ENCODE measurements around the gene OR6T1. TPM values are rescaled to one million over a fixed set of nuclear protein-coding genes. Genes with fewer than 3 reads are reported as not detected.

OR6T1 gene
- total RNA-seq, 4 donors from 2014 or later = not detected

- no peaks in the 10 kb centered on the region for H3K4me1 ChIP-seq
- DNase-seq (ENCODE audit: low spot score in 2 of 2) = no peak
- WGBS, 2 donors = 92 to 95% methylated on average over 1 of the region's 1 CpG
- no peaks in the 10 kb centered on the region for H3K36me3 ChIP-seq
- H3K4me3 ChIP-seq = no peak within 1 kb of the TSS
- no peaks in the 10 kb centered on the region for H3K27me3 ChIP-seq
- no peak within 1 kb of the TSS for H3K27ac ChIP-seq
- no peaks in the 10 kb centered on the region for H3K9me3 ChIP-seq
- no peak for TF ChIP-seq EP300 (IDR thresholded peaks at IDR 0.05)
- TF ChIP-seq POLR2A (IDR thresholded peaks at IDR 0.05) = no peak
- TF ChIP-seq, protein P1, sequence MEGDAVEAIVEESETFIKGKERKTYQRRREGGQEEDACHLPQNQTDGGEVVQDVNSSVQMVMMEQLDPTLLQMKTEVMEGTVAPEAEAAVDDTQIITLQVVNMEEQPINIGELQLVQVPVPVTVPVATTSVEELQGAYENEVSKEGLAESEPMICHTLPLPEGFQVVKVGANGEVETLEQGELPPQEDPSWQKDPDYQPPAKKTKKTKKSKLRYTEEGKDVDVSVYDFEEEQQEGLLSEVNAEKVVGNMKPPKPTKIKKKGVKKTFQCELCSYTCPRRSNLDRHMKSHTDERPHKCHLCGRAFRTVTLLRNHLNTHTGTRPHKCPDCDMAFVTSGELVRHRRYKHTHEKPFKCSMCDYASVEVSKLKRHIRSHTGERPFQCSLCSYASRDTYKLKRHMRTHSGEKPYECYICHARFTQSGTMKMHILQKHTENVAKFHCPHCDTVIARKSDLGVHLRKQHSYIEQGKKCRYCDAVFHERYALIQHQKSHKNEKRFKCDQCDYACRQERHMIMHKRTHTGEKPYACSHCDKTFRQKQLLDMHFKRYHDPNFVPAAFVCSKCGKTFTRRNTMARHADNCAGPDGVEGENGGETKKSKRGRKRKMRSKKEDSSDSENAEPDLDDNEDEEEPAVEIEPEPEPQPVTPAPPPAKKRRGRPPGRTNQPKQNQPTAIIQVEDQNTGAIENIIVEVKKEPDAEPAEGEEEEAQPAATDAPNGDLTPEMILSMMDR (IDR thresholded peaks at IDR 0.05) = no peak
These were observed 41.8 kb downstream of the OR6T1 start, which contains the start of gene OR8D4 for GRCh38 chr11:123901867-123902266. OR8D4 (plus strand) TSS chr11:123902167; CDS start chr11:123906432, 4,265 bp downstream.

GRCh38 chr11:123899792-123900191, 43.8 kb downstream of the OR6T1 start:
- no peak for TF ChIP-seq EP300 (IDR thresholded peaks at IDR 0.05)
- WGBS, 2 donors = 69 to 76% methylated on average over 3 of the region's 3 CpGs
- Histone ChIP-seq H3K4me1 (no peaks in the 10 kb centered on the region), H3K4me3 (no peak overlapping the region), H3K36me3 (no peaks in the 10 kb centered on the region), H3K27ac (no peak overlapping the region), H3K27me3 (no peaks in the 10 kb centered on the region), H3K9me3 (no peaks in the 10 kb centered on the region)
- no peak for DNase-seq (ENCODE audit: low spot score in 2 of 2)

Other genes with a start within 250 kb of the OR6T1 start
- gene ZNF202, start 202.2 kb downstream of the OR6T1 start, total RNA-seq = 10 to 100 TPM in 3 of 4 donors, 1 to 10 TPM in 1; 5.9 to 13.2 (median 10.6) TPM
- not detected for gene OR6X1, start 189.3 kb downstream of the OR6T1 start, total RNA-seq
- gene OR6M1, start 137.5 kb downstream of the OR6T1 start, total RNA-seq = not detected
- gene TMEM225, start 58.2 kb downstream of the OR6T1 start, total RNA-seq = not detected
- not detected for gene OR8D4, start 41.7 kb downstream of the OR6T1 start, total RNA-seq
- not detected for gene OR4D5, start 4.2 kb downstream of the OR6T1 start, total RNA-seq
- gene OR10S1, start 33.9 kb upstream of the OR6T1 start, total RNA-seq = not detected
- not detected for gene OR10G6, start 51.3 kb upstream of the OR6T1 start, total RNA-seq
- gene OR10G4, start 69.2 kb upstream of the OR6T1 start, total RNA-seq = not detected
- gene OR10G9, start 79.2 kb upstream of the OR6T1 start, total RNA-seq = not detected
- not detected for gene OR10G8, start 83.0 kb upstream of the OR6T1 start, total RNA-seq
- gene OR10G7, start 97.5 kb upstream of the OR6T1 start, total RNA-seq = not detected
- 10 to 100 TPM; 17.0 to 22.5 (median 19.9) TPM for gene VWA5A, start 171.6 kb upstream of the OR6T1 start, total RNA-seq
- not detected for gene OR10D3, start 239.5 kb upstream of the OR6T1 start, total RNA-seq

Measured in tibial nerve (tissue), 4 donors.